GM12878 (cell line): ENCODE measurements around the gene TYW5. TPM values are rescaled to one million over a fixed set of nuclear protein-coding genes. Genes with fewer than 3 reads are reported as not detected.

Source experiments
- ATAC-seq: fragments of 200-7000 bp; cut with Tn5 transposase; 3 replicates; pipeline ENCODE4 v1.9.1; 2020; ENCODE audit warnings: mild to moderate bottlenecking, moderate library complexity
- BruUV-seq: library from RNA; stranded (reverse); fragments of 400-500 nt; replicated peaks from 2 replicates; lab custom pipeline; 2021; lab: Mats Ljungman, UMichigan
- CTCF ChIA-PET: fragments of 300-600 bp; sonication (Branson Sonifier 250); formaldehyde crosslinking; extraction: SDS; loops from one replicate; lab custom pipeline; 2021; ENCODE audit warnings: inconsistent platforms; lab: Yijun Ruan, JAX
- POLR2A ChIA-PET: fragments of 350-600 bp; formaldehyde crosslinking; extraction: SDS; loops from one replicate; lab custom pipeline; 2021; ENCODE audit warnings: inconsistent platforms; lab: Charles Lee
- RAD21 ChIA-PET: fragments of 300-600 bp; sonication (Branson Sonifier 250); formaldehyde crosslinking; loops from one replicate; lab custom pipeline; 2023; ENCODE audit warnings: antibody characterized with exemption; ENCODE audit not compliant: unreplicated experiment; lab: Charles Lee
- SMC1A ChIA-PET: fragments of 300-600 bp; sonication (Branson Sonifier 250); formaldehyde crosslinking; loops from one replicate; lab custom pipeline; 2023; ENCODE audit not compliant: unreplicated experiment, uncharacterized antibody; lab: Charles Lee
- DNase-seq: peaks from one replicate; pipeline ENCODE4 v3.0.0-alpha.2; 2011; ENCODE audit warnings: low read depth, low spot score
- FAIRE-seq: peaks from 3 replicates; lab custom pipeline; 2011; peaks lifted over from hg19 to GRCh38; lab: Jason Lieb, UNC
- H2AFZ ChIP-seq: 2 replicates; pipeline ENCODE4 v1.6.0; 2011; ENCODE audit warnings: low read depth, low read length, control low read depth; ENCODE audit not compliant: control insufficient read depth
- H3K27ac ChIP-seq: 2 replicates; pipeline ENCODE4 v1.5.1; 2011; ENCODE audit warnings: control low read depth; ENCODE audit not compliant: control insufficient read depth, insufficient read depth
- H3K27me3 ChIP-seq, 2 experiments: replicated peaks in 1 of 2; 2 replicates each; pipeline versions ENCODE4 v1.6.0 to v1.6.1; 2011; ENCODE audit warnings: low read length in 1 of 2; ENCODE audit not compliant: control insufficient read depth in 2 of 2, insufficient read depth in 2 of 2
- H3K36me3 ChIP-seq, 2 experiments: 2 replicates each; pipeline ENCODE4 v1.5.1; 2011; ENCODE audit warnings: low read length in 1 of 2; ENCODE audit not compliant: control insufficient read depth in 2 of 2, insufficient read depth in 2 of 2
- H3K4me1 ChIP-seq: 2 replicates; pipeline ENCODE4 v1.6.1; 2011; ENCODE audit warnings: mild to moderate bottlenecking, low read length, moderate library complexity, mixed read lengths; ENCODE audit not compliant: control insufficient read depth, insufficient read depth
- H3K4me2 ChIP-seq: 2 replicates; pipeline ENCODE4 v1.6.0; 2011; ENCODE audit warnings: control low read depth; ENCODE audit not compliant: control insufficient read depth, insufficient read depth
- H3K4me3 ChIP-seq: fragments of 200-600 bp; sonication (generic); 2 replicates; pipeline ENCODE4 v1.5.1; 2016
- H3K79me2 ChIP-seq: 2 replicates; pipeline ENCODE4 v1.6.0; 2011; ENCODE audit warnings: low read length; ENCODE audit not compliant: control insufficient read depth, insufficient read depth
- H3K9ac ChIP-seq: 2 replicates; pipeline ENCODE4 v1.8.0; 2011; ENCODE audit warnings: low read length, control low read depth, mixed read lengths; ENCODE audit not compliant: control insufficient read depth, insufficient read depth
- H3K9me3 ChIP-seq: replicated peaks from 3 replicates; pipeline ENCODE4 v1.5.1; 2011; ENCODE audit warnings: mild to moderate bottlenecking, low read length; ENCODE audit not compliant: control insufficient read depth, insufficient read depth
- H4K20me1 ChIP-seq: 2 replicates; pipeline ENCODE4 v1.6.0; 2011; ENCODE audit not compliant: control insufficient read depth, insufficient read depth
- NFXL1 ChIP-seq: fragments of 450-650 bp; IDR thresholded peaks from 2 replicates; pipeline ENCODE4 v1.6.1; 2017; ENCODE audit warnings: antibody characterized with exemption, mild to moderate bottlenecking, borderline replicate concordance
- PAX8 ChIP-seq: fragments of 450-650 bp; IDR thresholded peaks from 2 replicates; pipeline ENCODE4 v1.6.1; 2017; ENCODE audit warnings: mild to moderate bottlenecking, moderate library complexity
- SIN3A ChIP-seq: IDR thresholded peaks from 2 replicates; pipeline ENCODE4 v1.6.1; 2012; ENCODE audit warnings: low read depth, low read length, improper control_type of control experiment
- TBL1XR1 ChIP-seq: IDR thresholded peaks from 2 replicates; pipeline ENCODE4 v1.6.1; 2012; ENCODE audit warnings: low read depth, low read length, improper control_type of control experiment
- TCF12 ChIP-seq: IDR thresholded peaks from 2 replicates; pipeline ENCODE4 v1.6.1; 2011; ENCODE audit warnings: low read depth, mild to moderate bottlenecking, low read length
- WGBS: methylation state at CpG from one replicate; pipeline ENCODE4 v1.1.6; 2016; ENCODE audit warnings: low lambda C conversion rate; ENCODE audit not compliant: insufficient replicate concordance, insufficient coverage; ENCODE audit errors: missing lambda C conversion rate; 5-methylcytosine and 5-hydroxymethylcytosine counted together
- in situ Hi-C: fragments of 300-500 bp; cut with MboI; formaldehyde crosslinking; loops from 9 replicates; pipeline ENCODE4 v1.14.3; 2018; ENCODE audit warnings: mixed read lengths
- intact Hi-C: fragments of 100-400 bp; cut with micrococcal nuclease; formaldehyde crosslinking; loops from one replicate; pipeline ENCODE4 v1.14.2; 2022; ENCODE audit not compliant: unreplicated experiment
- polyA plus RNA-seq, 11 experiments: library from polyadenylated mRNA; depleted of rRNA in 4 of 11; unstranded in 6 of 11; stranded (reverse) in 5 of 11; fragments of >200 nt; fragmentation: Nextera tagmentation in 4 of 11; fragmentation: Illumina TruSeq in 1 of 11; extraction: Ambion mirVana in 4 of 11; extraction: Trizol in 1 of 11; gene quantifications; 1 replicate in 1 of 11; 2 replicates in 10 of 11; pipeline versions ENCODE4 v1.2.1 to v1.2.3, GENCODE V29; 2011 to 2016; ENCODE audit warnings: inconsistent platforms in 2 of 11, missing spikeins in 2 of 11, low read depth in 1 of 11
- total RNA-seq, 4 experiments: library from RNA; depleted of rRNA in 3 of 4; stranded (reverse); fragments of >200 nt in 3 of 4; fragmentation: Illumina TruSeq in 1 of 4; extraction: Trizol in 1 of 4; gene quantifications; 2 replicates each; pipeline versions ENCODE4 v1.2.1 to v1.2.3, GENCODE V29; 2013 to 2021
- TF ChIP-seq, protein P1 (sequence below): IDR thresholded peaks from 2 replicates; pipeline ENCODE4 v1.6.1; 2011; ENCODE audit warnings: low read depth, low read length, improper control_type of control experiment, borderline replicate concordance
- TF ChIP-seq, protein P2 (sequence below): fragments of 150-350 bp; IDR thresholded peaks from 2 replicates; pipeline ENCODE4 v1.6.1; 2016; ENCODE audit warnings: low read depth, low read length
- TF ChIP-seq, protein P3 (sequence below): IDR thresholded peaks from 2 replicates; pipeline ENCODE4 v1.6.1; 2011; ENCODE audit warnings: borderline replicate concordance, low read depth, mild to moderate bottlenecking, moderate library complexity, low read length; ENCODE audit not compliant: insufficient read depth, poor library complexity, severe bottlenecking

The TYW5 gene
- total and polyA plus RNA-seq, 10 of the 15 experiments (the other 5 are each of a cell fraction or from before 2014, with no cell fraction given): 4.6 to 11.8 (median 7.4) TPM

DNA sequence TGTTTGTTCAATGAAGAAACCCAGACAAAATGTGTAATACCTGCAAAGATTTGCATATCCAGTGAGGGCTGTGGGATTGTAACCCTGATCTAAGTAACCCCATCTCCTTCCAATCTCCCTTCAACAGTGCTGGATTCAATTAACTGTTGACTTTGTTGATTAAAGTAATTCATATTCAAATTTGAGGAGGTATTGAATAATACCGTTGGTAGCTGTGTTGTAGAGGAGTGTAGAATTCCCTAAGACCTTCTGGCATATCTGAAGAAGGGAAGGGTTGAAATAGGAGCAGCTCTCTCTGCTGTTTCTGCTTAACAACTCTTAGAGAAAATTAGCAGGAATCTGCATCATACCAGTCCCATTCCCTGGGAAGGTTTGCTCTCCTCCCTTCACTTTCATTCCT is 28.2 kb upstream of the TYW5 start:
- DNase-seq: no peak
- FAIRE-seq: no peak
- no peak overlapping the region for H3K4me2 ChIP-seq
- no peaks in the 10 kb centered on the region for H3K27me3 ChIP-seq
- no peaks in the 10 kb centered on the region for H3K9me3 ChIP-seq
- no peak for ATAC-seq
- no peak overlapping the region for H3K9ac ChIP-seq
- in situ Hi-C loops: no loop called here
- H2AFZ ChIP-seq: no peak overlapping the region
- no peaks in the 10 kb centered on the region for H3K36me3 ChIP-seq
- H4K20me1 ChIP-seq: no peaks in the 10 kb centered on the region
- WGBS: 33% methylated on average over 1 of the region's 1 CpG
- ChIA-PET POLR2A (no interaction called here), SMC1A (no interaction called here), RAD21 (no interaction called here), CTCF (interaction anchor here (4.1 to 7.3 kb wide), 2 partner anchors 488 to 499 kb away, joined by 38 to 97 read pairs; no protein-coding TSS in a partner anchor)
- H3K4me1 ChIP-seq: 0 out of 2 replicates have a peak, but pooled peaks cover 3% of the 10 kb centered on the region
- BruUV-seq: no TSS peak
- TF ChIP-seq TBL1XR1 (no peak), TCF12 (no peak)
- TF ChIP-seq, protein P1, sequence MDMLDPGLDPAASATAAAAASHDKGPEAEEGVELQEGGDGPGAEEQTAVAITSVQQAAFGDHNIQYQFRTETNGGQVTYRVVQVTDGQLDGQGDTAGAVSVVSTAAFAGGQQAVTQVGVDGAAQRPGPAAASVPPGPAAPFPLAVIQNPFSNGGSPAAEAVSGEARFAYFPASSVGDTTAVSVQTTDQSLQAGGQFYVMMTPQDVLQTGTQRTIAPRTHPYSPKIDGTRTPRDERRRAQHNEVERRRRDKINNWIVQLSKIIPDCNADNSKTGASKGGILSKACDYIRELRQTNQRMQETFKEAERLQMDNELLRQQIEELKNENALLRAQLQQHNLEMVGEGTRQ: no peak
- no peak overlapping the region for H3K4me3 ChIP-seq
- no peak overlapping the region for H3K27ac ChIP-seq
- H3K79me2 ChIP-seq: no peaks in the 10 kb centered on the region
- intact Hi-C loops: loop anchor here (5.0 kb wide), 2 partner anchors 324 to 719 kb away; partner anchors contain the start of gene SPATS2L

DNA sequence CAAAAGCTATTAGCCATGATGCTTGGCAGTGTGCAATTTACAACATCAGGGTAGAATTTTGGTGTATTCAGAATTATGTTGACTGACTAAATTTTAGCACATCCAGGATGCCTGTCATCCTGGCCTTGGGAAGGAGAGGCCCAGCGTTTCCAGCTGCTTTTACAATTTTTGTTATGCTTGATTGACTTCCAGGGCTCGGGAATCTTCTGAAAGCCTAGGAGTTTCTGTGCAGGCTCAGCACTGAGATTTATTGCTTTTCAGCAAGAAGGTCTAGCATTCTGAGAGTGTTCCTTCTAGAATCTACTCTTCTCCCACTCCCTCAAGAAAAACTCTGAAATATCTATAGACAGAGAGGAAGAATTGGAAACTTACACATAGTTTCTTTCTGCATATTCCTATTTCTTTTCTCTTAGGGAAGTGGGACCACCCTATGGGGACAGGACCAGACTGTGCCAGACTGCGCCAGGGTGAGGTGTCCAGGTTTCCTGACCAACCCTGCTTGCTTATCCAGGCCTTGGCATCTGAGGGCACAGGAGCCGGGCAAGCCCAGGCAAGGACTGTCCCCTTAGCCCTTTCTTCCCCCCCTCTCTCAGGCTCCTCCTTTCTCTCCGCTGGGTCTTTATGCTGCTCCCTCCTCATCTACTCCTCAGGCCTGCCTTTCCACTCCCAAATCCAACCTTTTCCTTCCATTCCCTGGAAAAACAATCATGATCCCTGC is 27.0 kb upstream of the TYW5 start:
- H3K4me3 ChIP-seq: no peak overlapping the region
- H3K9ac ChIP-seq: no peak overlapping the region
- DNase-seq (no peak), FAIRE-seq (no peak), ATAC-seq (no peak)
- 0 out of 2 replicates have a peak, but pooled peaks cover 5% of the 10 kb centered on the region for H3K4me1 ChIP-seq
- POLR2A ChIA-PET: interaction anchor here (0.7 kb wide), 1 partner anchor 1805 kb away, joined by 3 read pairs; no protein-coding TSS in a partner anchor
- no peak overlapping the region for H3K4me2 ChIP-seq
- H3K9me3 ChIP-seq: no peaks in the 10 kb centered on the region
- CTCF ChIA-PET: interaction anchor here (1.0 to 7.3 kb wide), 3 partner anchors 489 to 500 kb away, joined by 3 to 97 read pairs (median 9); no protein-coding TSS in a partner anchor
- BruUV-seq: no TSS peak
- WGBS: 68% methylated on average over 5 of the region's 5 CpGs
- intact Hi-C loops: loop anchor here (5.0 kb wide), 2 partner anchors 325 to 720 kb away; partner anchors contain the start of gene SPATS2L
- no peaks in the 10 kb centered on the region for H3K27me3 ChIP-seq
- H3K36me3 ChIP-seq: no peaks in the 10 kb centered on the region
- H2AFZ ChIP-seq: no peak overlapping the region
- RAD21 ChIA-PET: interaction anchor here (1.0 kb wide), 1 partner anchor 499 kb away, joined by 3 read pairs; no protein-coding TSS in a partner anchor
- no peaks in the 10 kb centered on the region for H4K20me1 ChIP-seq
- in situ Hi-C loops: no loop called here
- H3K79me2 ChIP-seq: no peaks in the 10 kb centered on the region
- H3K27ac ChIP-seq: no peak overlapping the region
- SMC1A ChIA-PET: interaction anchor here (1.1 kb wide), 1 partner anchor 490 kb away, joined by 4 read pairs; no protein-coding TSS in a partner anchor
- TF ChIP-seq, protein P2, sequence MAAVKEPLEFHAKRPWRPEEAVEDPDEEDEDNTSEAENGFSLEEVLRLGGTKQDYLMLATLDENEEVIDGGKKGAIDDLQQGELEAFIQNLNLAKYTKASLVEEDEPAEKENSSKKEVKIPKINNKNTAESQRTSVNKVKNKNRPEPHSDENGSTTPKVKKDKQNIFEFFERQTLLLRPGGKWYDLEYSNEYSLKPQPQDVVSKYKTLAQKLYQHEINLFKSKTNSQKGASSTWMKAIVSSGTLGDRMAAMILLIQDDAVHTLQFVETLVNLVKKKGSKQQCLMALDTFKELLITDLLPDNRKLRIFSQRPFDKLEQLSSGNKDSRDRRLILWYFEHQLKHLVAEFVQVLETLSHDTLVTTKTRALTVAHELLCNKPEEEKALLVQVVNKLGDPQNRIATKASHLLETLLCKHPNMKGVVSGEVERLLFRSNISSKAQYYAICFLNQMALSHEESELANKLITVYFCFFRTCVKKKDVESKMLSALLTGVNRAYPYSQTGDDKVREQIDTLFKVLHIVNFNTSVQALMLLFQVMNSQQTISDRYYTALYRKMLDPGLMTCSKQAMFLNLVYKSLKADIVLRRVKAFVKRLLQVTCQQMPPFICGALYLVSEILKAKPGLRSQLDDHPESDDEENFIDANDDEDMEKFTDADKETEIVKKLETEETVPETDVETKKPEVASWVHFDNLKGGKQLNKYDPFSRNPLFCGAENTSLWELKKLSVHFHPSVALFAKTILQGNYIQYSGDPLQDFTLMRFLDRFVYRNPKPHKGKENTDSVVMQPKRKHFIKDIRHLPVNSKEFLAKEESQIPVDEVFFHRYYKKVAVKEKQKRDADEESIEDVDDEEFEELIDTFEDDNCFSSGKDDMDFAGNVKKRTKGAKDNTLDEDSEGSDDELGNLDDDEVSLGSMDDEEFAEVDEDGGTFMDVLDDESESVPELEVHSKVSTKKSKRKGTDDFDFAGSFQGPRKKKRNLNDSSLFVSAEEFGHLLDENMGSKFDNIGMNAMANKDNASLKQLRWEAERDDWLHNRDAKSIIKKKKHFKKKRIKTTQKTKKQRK: no peak
- no peak for TF ChIP-seq PAX8
- no peak for TF ChIP-seq NFXL1
- TF ChIP-seq SIN3A: no peak
- TF ChIP-seq, protein P3, sequence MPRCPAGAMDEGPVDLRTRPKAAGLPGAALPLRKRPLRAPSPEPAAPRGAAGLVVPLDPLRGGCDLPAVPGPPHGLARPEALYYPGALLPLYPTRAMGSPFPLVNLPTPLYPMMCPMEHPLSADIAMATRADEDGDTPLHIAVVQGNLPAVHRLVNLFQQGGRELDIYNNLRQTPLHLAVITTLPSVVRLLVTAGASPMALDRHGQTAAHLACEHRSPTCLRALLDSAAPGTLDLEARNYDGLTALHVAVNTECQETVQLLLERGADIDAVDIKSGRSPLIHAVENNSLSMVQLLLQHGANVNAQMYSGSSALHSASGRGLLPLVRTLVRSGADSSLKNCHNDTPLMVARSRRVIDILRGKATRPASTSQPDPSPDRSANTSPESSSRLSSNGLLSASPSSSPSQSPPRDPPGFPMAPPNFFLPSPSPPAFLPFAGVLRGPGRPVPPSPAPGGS: no peak
